Glomerular visceral epithelial cell (primary cell): ENCODE data around the gene HEATR5B.
"Not testable (repeated sequence)": the region's sequence is repeated elsewhere in the genome, so short reads cannot be mapped to it uniquely, and the experiment has no call there.

Source experiments
- DNase-seq: peaks from one replicate; pipeline ENCODE4 v3.0.0-alpha.2; 2016; ENCODE audit errors: extremely low spot score

Gene HEATR5B

DNA sequence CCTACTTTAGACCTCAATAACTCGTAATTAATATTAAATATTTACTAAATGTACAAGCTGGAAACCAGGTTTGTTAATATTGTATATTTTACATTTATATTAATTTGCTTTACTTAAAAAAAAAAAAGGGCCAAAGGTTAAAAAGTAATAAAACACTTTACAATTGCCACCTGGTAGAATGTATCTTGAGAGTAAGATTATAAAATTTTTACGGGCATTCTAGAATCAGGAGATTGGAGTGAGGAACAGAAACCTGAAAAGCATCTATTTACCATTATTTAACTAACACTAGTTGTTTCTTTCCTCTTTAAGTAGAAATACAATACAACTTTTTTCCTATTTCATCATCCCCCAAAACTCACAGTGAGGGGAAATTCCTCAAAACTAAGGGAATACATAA, 102.3 kb downstream of the HEATR5B start:
- DNase-seq, result no peak

DNA sequence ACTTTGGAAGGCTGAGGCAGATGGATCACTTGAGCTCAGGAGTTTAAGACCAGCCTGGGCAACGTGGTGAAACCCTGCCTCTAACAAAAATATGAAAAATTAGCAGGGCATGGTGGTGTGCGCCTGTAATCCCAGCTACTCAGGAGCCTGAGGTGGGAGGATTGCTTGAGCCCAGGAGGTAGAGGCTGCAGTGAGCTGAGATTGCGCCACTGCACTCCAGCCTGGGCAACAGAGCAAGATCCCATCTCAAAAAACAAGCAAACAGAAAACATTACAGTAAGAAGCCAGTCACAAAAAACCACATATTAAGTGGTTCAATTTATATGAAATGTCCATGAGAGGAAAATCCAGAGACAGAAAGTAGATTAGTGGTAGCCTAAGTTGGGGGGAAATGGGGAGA, 105.2 kb downstream of the HEATR5B start:
- not testable (repeated sequence) for DNase-seq

DNA sequence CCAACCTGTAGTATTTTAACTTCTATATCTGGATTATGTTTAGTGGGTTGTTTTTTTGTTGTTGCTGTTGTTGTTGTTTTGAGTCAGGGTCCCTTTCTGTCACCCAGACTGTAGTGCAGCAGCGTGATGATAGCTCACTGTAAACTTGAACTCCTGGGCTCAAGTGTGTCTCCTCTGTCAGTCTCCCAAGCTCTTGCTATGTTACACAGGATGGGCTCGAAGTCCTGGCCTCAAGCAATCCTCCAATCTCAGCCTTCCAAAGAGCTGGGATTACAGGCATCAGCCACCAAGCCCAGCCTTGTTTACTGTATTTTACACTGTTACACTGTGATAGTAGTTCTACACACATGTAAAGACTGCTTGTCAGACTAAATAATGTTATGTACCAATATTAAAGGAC, 108.1 kb downstream of the HEATR5B start:
- DNase-seq, result no peak

DNA sequence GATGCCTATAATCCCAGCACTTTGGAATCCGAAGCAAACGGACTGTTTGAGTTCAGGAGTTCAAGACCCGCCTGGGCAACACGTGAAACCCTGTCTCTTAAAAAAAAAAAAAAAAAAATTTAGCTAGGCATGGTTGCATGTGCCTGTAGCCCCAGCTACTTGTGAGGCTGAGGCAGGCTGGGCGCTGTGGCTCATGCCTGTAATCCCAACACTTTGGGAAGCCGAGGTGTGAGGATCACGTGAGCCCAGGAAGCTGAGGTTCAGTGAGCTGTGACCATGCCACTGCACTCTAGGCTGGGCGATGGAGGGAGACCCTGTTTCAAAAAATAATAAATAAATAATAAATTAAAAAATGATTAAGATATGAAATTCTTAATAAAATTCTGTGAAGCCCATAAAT, 108.9 kb downstream of the HEATR5B start:
- DNase-seq, result no peak

DNA sequence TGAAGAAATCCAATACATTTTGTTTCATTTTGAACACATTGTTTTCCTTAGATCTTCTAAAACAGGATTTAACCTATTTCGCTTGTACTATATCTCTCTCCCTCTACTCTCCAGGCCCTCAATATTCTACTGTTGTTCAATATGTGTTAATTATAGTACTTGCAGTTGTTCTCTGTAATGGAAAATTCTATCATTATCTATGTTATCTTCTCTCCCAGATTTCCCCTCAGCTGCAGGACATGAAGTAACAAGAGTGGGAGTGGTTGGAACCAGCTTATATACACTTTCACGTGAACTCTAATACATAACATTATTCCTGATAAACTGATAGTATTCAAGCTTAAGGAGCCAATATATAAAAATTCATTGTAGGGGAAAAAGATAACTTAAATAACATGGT, 110.9 kb downstream of the HEATR5B start:
- DNase-seq, result no peak

DNA sequence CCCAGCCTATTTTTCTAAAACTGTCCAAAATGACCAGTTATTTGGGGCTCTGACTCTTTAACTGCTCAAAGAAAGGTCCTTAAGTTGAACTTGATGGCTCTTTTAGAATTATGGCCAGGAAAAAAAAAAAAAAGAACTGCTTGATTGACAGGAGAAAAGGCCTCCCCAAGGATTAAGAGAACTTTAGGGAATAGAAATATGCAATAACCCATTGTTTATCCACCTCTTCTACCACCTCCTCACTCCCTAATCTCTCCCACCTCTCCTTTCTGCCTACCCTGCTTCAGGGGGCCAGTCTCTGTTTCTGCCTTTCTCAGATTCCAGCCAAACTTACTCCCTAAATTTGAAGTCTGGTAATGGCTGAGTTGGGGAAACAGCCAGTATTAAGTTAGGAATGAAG, 112.2 kb downstream of the HEATR5B start:
- no peak for DNase-seq

DNA sequence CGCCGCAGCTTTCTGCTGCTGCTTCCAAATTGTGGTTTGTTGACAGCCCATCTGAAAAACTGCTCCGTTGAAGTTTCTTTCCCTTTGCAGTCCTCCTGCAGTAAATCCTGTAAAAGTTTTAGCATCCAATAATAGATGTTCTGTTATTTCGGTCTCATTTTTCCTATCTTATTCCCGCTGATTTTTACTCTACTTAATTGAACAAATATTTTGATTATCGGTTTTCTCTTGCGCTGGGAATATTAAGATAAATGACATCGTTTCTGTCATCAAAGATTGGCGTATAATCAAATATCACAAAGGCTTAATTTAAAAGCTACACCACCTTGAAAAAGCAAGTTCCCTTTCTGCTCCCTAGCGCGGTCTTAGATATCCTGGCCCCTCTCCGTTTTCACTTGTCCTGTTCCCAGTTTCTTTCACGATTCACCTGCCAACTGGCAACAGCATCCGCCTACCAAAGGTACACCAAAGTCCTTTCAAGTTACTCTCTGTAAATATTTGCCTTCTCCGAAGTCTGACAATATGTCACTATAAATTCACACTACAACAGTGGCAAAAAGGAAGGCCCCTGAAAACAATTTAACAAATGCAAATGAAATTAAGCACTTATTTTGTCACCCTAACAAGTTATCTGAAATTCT, 116.8 kb downstream of the HEATR5B start:
- DNase-seq, result no peak

DNA sequence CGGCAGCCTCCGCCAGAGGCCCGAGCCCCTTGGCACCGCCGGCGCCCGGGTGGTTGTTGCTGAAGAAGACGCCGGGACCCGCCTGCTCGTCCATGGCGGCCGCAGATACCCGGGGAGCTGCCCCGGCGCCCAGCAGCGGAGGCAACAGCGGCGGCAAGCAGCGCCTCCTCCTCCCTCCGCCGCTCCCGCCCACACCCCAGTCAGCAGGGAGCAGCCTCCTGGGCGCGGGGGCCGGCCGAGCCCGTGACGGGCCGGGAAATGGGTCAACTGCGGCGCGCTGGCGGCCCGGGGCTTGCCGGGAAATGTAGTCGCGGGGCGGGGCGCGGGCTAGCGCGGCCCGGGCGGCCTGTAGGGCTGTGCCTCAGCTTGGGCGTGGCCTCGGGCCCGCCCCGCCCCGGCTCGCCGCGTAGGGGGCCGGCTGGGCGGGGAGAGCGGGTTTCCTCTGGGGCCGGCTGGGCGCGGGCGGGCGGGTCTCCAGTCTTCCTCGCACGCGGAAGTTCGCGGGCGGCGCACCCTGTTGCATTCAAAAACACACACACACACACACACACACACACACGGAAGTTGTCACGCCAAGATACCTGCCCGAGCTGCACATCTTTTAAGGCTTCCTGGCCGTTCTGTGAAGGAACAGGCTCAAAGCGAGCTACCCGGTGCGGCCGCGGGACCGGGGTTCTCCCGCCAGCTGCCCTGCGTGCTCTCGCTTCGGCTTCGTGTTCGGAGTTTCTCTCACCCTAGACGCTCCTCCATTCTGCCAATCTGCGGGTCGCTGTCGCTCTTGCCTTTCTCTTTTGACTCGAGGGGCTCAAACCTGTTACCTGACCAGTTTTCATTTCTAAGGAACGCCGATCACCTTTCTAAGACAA, 117.6 kb downstream of the HEATR5B start, which contains the start of gene STRN:
Gene STRN, minus strand, starts transcription at position 167 of the 866 bp plus-strand sequence. Its CDS starts 73 bp downstream, at position 94.
- peak; percentile 95 for DNase-seq

DNA sequence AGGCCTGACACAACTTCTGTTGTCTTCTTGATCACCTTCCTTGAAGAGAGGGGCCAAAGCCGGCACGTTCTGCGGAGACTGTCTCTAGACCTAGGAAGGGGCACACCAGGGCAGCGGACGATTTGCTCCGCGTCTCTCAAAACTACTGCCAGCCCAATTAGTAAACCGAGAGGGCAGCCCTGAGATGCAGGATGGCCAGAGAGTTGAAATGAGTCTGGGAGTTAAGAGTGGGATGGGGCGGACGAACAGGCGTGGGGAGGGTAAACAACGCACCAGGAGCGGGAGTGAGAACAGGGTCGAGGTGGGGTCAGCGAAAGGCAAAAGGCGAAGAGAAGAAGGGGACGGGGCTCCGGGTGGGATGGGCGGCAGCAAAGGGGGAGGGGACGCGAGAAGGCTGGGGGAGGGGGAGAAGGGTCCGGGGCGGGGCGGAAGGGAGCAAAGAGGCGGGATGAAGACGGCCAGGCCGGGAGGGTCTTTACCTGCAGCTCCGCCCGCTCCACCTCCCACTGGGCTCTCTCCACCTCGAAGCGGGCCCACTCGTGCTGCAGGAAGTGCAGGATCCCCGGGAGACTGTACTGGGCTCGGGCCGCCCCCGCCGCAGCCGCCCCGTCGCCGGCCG, 118.3 kb downstream of the HEATR5B start:
- DNase-seq, result peak; percentile 48

DNA sequence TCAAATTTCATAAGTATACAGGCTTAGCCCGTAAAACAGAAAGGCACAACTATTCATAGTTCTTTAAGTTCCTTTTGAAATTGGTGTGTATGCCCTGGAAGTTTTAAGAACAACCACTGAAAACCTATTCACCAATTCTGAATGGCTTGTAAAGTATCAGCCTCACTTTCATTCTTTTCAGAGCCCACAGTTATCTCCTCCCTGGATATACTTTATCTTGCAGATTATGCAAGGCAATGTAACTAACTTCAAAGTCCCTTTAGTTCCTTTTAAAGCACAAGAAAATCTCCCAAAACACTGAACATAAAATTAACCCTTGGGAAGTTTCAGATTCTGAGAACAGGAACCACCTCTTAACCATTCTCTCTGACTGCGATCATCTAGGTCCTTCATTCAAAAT, 119.0 kb downstream of the HEATR5B start:
- DNase-seq, result no peak

DNA sequence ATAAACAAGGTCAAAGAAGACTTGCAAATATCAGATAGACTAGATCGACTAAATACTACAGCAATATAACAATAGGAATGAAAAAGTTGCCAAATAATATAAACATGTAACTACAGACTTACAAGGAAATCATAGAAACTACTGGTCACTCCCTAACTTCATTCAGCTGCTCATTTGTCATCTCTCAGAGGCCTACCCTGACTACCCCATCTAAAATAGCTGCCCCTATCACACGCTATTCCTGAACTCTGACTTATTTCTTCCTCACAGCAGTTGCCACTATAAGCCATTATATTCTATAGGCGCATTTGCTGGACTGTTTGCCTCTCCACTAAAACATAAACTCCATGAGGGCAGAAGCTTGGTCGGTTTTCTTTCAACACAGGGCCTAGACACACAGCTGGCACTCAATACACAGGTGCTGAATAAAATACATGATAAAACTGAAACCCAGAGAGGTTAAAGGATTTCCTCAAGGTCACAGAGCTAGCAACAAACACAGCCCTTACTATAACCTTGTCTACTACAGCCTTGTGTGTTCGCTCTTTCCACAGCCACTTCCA, 119.6 kb downstream of the HEATR5B start:
- no peak for DNase-seq

DNA sequence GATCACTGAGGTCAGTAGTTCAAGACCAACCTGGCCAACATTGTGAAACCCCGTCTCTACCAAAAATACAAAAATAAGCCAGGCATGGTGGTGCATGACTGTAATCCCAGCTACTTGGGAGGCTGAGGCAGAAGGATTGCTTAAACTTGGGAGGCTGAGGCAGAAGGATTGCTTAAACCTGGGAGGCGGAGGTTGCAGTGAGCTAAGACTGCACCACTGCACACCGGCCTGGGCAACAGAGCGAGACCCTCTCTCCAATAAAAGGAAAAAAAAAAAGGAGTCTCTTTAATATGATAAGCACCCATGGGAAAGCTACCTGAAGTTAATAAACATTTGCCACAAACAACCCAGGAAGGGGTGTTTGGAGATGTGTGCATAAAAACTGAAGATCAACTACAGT, 120.4 kb downstream of the HEATR5B start:
- no peak for DNase-seq

DNA sequence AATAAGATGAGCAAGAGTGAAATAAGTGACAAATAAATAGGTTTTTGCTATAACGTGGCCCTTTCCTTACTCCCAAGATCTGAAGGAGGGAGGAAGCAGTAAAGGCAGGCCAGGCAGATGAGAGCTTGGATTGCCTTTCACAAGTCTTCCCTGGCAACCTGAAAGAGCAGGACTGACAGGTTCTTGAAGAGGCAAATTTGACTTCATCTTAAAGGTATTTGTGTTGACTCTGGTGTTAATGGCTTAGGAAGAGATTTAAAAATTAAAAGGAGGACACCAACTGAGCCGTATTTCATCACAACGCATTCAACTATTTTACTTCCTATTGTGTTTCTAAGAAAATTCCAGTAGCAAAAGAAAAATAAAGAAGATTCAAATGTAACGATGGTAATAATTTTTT, 121.1 kb downstream of the HEATR5B start:
- no peak for DNase-seq

DNA sequence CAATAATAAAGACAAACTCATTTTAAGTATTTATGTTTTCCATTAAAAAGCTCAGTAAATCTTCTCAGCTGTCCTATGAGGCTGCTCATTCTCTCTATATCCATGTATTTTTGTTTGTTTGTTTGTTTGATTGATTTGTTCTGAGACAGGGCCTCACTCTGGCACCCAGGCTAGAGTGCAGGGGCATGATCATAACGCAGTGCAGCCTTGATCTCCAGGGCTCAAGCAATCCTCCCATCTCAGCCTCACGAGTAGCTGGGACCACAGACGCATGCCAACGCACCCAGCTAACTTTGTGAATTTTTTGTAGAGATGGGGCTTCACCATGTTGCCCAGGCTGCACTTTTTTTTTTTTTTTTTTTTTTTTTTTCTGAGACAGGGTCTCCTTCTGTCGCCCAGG, 123.4 kb downstream of the HEATR5B start:
- no peak for DNase-seq

DNA sequence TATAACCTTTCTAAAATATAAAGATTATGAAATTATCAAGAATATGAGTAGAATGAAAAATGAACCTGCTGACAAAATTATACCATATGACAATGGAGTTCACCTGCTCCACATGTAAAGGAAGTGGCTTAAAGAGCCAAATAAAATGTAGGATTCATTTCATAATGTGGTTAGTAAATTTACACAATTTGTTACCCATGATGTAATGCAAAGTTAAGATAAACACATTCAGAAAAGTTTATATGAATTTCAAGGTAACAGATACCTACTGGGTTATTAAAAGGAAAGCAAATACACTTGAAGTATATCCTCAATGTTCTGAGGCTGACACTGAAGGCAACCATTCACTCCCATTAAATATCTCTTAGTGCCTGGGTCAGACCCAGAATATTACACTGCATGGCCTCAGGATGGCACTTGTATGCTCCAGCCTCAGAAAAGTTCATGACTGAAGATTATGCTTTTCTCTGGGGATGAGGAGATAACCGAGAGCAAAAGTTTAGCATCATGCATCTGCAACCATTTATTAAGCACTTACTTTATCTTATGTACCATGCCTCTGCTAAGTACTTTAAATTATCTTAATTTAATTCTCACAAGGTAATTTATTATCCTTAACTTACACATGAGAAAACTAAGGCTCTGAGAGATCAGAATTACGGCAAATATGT, 124.0 kb downstream of the HEATR5B start:
- DNase-seq, result no peak

DNA sequence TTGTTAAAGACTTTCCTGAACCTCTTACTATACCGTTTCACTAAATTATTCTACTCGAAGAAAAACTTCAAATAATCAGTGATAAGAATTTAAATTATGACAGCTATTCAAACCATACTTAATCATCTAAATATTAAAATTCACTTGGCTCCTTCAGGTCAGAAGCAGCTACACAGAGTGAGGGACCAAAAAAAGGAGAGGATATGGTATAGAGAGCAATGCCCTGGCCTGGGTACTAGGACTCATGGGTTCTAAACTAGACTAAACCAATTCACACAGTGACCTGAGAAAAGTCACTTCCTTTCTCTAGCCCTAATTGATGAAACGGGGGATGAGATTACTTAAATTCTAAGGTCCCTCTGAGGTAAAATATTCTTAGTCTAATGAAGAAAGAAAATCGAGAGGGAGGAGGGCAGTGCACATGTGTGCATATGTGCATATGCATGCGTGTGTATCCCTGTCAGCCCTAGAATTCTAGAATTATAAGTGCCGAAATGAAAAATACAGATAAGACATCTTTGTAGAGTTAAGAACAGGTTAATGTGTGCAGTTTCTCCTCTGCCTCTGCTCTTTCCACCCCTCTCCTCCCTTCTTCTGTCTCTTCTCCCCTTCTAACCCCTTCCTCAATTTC, 129.1 kb downstream of the HEATR5B start:
- no peak for DNase-seq

DNA sequence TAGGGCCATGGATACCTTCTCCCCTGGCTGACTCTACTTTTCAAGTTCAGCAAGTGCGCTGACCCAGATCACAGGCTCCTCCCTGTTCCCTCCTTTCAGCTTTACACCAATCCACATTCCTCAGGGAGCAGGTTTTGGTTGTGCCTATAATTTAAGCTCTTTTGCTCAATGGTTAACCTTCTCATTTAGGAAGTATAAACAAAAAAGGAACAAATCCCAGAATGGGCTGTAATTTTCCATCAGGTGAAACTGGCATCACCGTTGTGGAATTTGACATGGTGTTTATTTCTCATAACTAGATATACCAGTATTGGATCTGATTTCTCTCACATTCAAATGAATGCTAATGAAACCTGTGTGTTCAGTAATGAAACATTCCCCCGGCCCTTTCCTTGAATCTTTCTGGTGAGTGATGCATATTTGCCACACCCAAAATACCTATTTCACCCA, 131.4 kb downstream of the HEATR5B start:
- DNase-seq, result no peak

DNA sequence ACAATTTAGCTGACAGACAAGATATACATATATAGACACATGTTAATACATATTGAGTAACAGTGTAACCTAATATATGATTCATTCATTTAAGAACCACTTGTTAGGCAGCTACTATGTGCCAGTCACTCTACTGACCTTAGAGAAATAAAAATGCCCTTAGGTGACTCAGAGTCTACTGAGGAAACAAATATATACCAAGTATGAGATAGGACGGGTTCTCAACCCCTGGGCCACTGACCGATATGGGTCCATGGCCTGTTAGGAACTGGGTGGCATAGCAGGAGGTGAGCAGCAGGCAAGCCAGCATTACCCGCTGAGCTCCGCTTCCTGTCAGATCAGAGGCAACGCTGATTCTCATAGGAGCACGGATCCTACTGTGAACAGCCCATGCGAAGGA, 132.6 kb downstream of the HEATR5B start:
- peak; percentile 9 for DNase-seq

DNA sequence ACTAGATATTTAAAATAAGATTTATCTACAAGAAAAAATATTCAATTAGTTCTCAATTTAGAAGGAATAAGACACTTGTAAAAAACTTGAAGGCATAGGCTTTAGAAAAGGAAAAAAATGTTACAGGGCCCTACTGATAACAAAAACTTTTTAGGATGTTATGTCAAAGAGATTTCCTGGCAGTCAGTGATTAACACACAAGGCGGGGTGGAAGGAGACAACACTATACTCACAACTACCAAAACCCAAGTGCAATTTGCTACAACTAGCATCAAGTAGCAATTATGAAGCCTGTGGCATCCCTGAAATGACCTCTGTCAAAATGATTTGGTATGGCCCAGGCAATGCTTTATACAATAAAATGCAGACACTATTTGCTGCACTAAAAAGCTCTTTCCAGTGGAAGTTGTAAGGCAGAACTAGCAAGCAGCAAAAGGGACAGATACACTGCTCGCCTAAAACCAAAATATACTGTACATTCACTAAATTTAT, 133.1 kb downstream of the HEATR5B start:
- no peak for DNase-seq

DNA sequence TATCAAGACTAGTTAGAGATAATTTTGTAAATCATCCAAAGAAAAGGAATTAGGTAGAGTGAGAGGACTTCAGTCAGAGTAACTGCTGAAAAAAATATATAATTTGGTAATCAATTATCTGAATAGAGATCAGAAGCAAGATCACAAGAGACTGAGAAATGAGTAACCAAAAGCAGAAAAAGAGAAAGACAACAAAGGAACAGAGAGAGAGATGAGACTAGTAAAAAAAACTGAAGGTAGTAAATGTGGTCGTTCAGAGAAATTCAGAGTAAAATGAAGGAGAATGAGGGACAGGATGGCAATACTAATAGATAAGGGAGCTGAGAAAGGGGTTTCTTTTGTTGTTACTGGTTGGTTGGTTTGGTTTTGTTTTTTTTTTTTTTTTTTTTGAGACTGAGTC, 134.3 kb downstream of the HEATR5B start:
- no peak for DNase-seq

DNA sequence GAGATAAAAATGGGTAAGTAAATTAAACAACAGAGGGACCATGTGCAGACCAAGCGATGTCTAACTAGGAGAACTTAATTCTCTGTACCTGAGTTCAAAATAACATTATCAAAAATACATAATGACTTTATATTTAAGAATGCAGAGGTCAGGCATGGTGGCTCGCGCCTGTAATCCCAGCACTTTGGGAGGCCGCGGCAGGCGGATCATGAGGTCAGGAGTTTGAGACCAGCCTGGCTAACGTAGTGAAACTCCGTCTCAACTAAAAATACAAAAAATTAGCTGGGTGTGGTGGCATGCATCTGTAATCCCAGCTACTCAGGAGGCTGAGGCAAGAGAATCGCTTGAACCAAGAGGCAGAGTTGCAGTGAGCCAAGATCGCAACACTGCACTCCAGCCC, 138.9 kb downstream of the HEATR5B start:
- not testable (repeated sequence) for DNase-seq
